ENCODE data around the gene ATP8A1.
A peak's percentile ranks its signal among the peaks of the same experiment; 100 is the strongest.

Gene ATP8A1

DNA sequence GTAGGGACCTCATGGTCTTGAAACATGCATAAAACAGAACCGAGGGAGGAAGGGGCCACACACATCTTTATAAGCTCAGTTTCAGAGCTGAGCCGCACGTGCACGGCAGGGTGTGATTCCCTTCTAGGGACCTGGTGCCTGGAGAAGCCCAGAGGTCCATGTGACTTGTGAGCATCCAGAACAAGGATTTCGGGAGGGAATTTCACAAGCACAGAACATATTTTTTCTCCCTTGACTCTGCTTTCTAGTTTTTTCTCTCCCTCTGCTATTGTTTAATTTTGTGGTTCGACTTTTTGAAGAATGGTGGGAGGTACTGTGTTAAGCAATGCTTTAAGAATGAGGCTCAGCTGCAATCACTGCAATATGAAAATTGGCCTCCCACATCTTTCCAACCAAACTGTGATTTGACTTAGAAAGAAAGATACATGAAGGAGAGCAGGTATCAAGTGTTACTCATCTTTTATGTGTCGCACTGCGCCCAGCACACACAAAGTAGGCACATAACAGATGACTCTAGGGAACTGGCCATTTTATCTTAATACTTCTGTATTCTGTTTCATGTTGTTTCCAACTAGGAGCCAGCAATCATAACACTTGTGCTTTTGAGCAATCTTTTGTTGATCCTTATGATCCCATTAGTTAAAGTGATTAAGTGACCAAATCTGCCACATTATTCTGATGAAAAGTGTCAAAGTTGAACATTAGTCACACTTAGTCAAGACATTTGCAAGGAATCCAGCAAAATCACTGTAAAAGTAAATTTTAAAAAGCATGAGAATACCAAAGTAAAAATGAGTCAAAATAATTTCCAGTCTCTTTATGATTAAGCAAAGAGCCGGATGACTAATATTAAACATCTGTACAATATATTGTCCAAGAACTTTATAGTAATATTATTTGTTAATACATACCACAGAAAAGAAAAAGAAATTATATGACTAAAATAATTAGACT lies 173.2 kb downstream of the ATP8A1 start:
- TF ChIP-seq TAF1 (IDR thresholded peaks at IDR 0.05; ENCODE audit: low read depth, low read length) (no peak), POU2F2 (IDR thresholded peaks at IDR 0.05; ENCODE audit: low read depth, low read length) (no peak), POLR2AphosphoS5 (IDR thresholded peaks at IDR 0.05; ENCODE audit: low read depth, low read length) (no peak), SPI1 (IDR thresholded peaks at IDR 0.05; ENCODE audit: low read depth, low read length) (no peak), POLR2A (IDR thresholded peaks at IDR 0.05; ENCODE audit: low read depth, low read length) (no peak), PAX5 (IDR thresholded peaks at IDR 0.05; ENCODE audit: insufficient read depth, low read length, severe bottlenecking) (no peak)
- FAIRE-seq = peak; percentile 48
- no peak for DNase-seq (ENCODE audit: insufficient read length, low spot score)

DNA sequence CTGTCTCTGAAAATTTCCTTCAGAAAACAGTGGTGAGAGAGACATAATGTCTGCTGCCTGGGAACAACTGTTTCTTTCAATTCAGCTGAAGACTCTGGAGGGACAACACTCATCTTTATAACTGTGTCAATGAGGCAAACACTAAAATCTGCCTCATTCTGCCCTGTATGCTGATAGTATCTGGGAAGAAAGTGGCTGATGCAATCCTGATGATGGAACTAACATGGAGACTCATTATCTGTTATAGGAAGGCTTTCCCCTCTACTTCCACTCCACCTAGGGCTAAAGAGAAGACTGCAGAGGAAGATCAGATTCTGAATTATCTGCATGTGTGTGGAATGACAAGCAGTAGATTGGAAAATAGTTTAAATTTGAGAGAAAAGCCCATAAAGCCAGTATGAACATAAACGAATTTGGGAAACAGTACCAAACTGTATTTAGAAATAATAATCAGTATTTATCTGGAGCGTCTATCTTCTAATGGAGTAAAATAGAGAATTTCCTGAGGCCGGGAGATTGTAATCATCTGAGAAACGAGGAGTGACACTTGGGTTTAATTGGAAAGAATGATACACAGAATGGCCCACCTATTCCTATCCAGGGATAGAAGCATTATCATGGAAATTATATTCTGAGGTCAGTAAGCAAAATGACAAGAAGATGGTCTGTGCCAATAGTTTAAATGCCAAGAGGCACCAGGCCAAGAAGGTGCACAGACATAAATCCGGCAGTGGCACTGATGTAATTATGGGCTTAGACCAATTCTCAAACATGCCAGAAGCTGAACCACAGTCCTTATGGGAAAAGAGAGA lies 174.2 kb downstream of the ATP8A1 start:
- TF ChIP-seq POU2F2 (IDR thresholded peaks at IDR 0.05; ENCODE audit: low read depth, low read length) (no peak), POLR2A (IDR thresholded peaks at IDR 0.05; ENCODE audit: low read depth, low read length) (no peak), SPI1 (IDR thresholded peaks at IDR 0.05; ENCODE audit: low read depth, low read length) (no peak), PAX5 (IDR thresholded peaks at IDR 0.05; ENCODE audit: insufficient read depth, low read length, severe bottlenecking) (no peak), TAF1 (IDR thresholded peaks at IDR 0.05; ENCODE audit: low read depth, low read length) (no peak), POLR2AphosphoS5 (IDR thresholded peaks at IDR 0.05; ENCODE audit: low read depth, low read length) (no peak)
- no peak for DNase-seq (ENCODE audit: insufficient read length, low spot score)
- FAIRE-seq = no peak

GRCh38 chr4:42480717-42481116 lies 176.2 kb downstream of the ATP8A1 start:
- DNase-seq (ENCODE audit: insufficient read length, low spot score) = no peak
- no peak for FAIRE-seq

GRCh38 chr4:42480281-42480680 lies 176.6 kb downstream of the ATP8A1 start:
- TF ChIP-seq SPI1 (IDR thresholded peaks at IDR 0.05; ENCODE audit: low read depth, low read length) (no peak), PAX5 (IDR thresholded peaks at IDR 0.05; ENCODE audit: insufficient read depth, low read length, severe bottlenecking) (no peak), POLR2AphosphoS5 (IDR thresholded peaks at IDR 0.05; ENCODE audit: low read depth, low read length) (no peak), TAF1 (IDR thresholded peaks at IDR 0.05; ENCODE audit: low read depth, low read length) (no peak), POU2F2 (IDR thresholded peaks at IDR 0.05; ENCODE audit: low read depth, low read length) (no peak), POLR2A (IDR thresholded peaks at IDR 0.05; ENCODE audit: low read depth, low read length) (no peak)
- FAIRE-seq = no peak
- DNase-seq (ENCODE audit: insufficient read length, low spot score) = no peak

More at GRCh38 chr4:42480717-42481116, 176.2 kb downstream of the ATP8A1 start:
- TF ChIP-seq PAX5 (IDR thresholded peaks at IDR 0.05; ENCODE audit: insufficient read depth, low read length, severe bottlenecking) = no peak
- no peak for TF ChIP-seq POU2F2 (IDR thresholded peaks at IDR 0.05; ENCODE audit: low read depth, low read length)
- TF ChIP-seq POLR2AphosphoS5 (IDR thresholded peaks at IDR 0.05; ENCODE audit: low read depth, low read length) = no peak
- TF ChIP-seq POLR2A (IDR thresholded peaks at IDR 0.05; ENCODE audit: low read depth, low read length) = no peak
- TF ChIP-seq SPI1 (IDR thresholded peaks at IDR 0.05; ENCODE audit: low read depth, low read length) = no peak
- TF ChIP-seq TAF1 (IDR thresholded peaks at IDR 0.05; ENCODE audit: low read depth, low read length) = no peak

DNA sequence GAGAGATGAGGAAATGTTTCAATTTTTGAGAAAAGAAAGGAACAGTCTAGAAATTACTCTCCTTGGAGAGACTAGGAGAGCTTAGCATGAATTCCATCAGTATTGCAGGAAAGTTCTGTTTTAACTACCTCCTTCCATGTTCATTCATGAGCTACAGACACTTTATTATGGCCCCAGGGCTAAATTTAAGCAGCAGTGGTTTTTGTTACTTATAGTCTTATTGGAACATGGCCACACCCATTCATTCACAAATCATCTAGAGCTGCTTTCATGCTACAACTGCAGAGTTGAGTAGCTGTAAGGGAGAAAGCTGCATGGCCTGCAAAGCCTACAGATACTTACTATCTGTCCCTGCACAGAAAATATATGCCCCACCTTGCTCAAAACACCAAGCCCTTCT lies 178.0 kb downstream of the ATP8A1 start:
- TF ChIP-seq PAX5 (IDR thresholded peaks at IDR 0.05; ENCODE audit: insufficient read depth, low read length, severe bottlenecking) (no peak), POU2F2 (IDR thresholded peaks at IDR 0.05; ENCODE audit: low read depth, low read length) (no peak), SPI1 (IDR thresholded peaks at IDR 0.05; ENCODE audit: low read depth, low read length) (no peak), POLR2AphosphoS5 (IDR thresholded peaks at IDR 0.05; ENCODE audit: low read depth, low read length) (no peak), TAF1 (IDR thresholded peaks at IDR 0.05; ENCODE audit: low read depth, low read length) (no peak), POLR2A (IDR thresholded peaks at IDR 0.05; ENCODE audit: low read depth, low read length) (no peak)
- FAIRE-seq (peak; percentile 13), DNase-seq (ENCODE audit: insufficient read length, low spot score) (no peak)

DNA sequence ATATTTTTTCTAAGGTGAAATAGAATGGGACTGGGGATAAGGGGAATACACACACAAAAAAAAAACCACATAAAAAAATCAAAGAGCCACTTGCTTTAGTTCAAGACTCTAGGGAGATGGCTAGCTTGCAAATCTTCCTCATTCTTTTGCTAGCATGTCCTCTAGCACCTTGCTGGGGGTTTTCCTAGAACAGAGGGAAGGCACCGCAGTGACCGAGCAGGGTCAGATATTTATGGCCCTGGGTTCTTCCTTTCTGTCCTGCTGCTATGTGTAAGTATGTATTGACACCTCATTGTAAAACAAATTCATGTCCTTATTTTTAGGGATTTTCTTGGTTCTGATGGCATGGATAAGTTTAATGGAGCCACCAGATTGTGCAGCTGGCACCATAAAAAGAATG lies 178.4 kb downstream of the ATP8A1 start:
- DNase-seq (ENCODE audit: insufficient read length, low spot score) = no peak
- FAIRE-seq = no peak

DNA sequence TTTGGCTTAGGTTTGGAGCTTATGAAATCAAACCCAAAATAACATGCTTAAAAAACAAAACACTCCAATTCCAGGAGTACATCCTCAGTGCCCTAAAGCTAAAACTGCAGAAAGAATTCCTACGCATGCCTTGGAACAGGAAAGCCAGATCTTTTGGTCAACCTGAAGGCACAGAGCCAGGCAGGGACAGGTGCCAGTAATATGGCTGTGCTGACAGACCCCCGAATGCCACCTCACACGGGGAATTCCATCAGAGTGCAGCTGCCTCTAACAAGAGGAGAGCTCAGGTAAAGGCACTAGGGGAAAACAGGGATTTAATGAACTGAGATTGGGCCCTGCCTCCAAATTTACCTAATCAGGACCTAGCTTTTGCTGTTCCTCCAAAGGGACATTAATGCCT lies 182.5 kb downstream of the ATP8A1 start:
- FAIRE-seq (no peak), DNase-seq (ENCODE audit: insufficient read length, low spot score) (no peak)
- TF ChIP-seq TAF1 (IDR thresholded peaks at IDR 0.05; ENCODE audit: low read depth, low read length) (no peak), SPI1 (IDR thresholded peaks at IDR 0.05; ENCODE audit: low read depth, low read length) (no peak), POLR2A (IDR thresholded peaks at IDR 0.05; ENCODE audit: low read depth, low read length) (no peak), POU2F2 (IDR thresholded peaks at IDR 0.05; ENCODE audit: low read depth, low read length) (no peak), PAX5 (IDR thresholded peaks at IDR 0.05; ENCODE audit: insufficient read depth, low read length, severe bottlenecking) (no peak), POLR2AphosphoS5 (IDR thresholded peaks at IDR 0.05; ENCODE audit: low read depth, low read length) (no peak)

More for the DNA sequence above, 178.4 kb downstream of the ATP8A1 start:
- TF ChIP-seq TAF1 (IDR thresholded peaks at IDR 0.05; ENCODE audit: low read depth, low read length) (no peak), SPI1 (IDR thresholded peaks at IDR 0.05; ENCODE audit: low read depth, low read length) (no peak), POLR2A (IDR thresholded peaks at IDR 0.05; ENCODE audit: low read depth, low read length) (no peak), POU2F2 (IDR thresholded peaks at IDR 0.05; ENCODE audit: low read depth, low read length) (no peak), PAX5 (IDR thresholded peaks at IDR 0.05; ENCODE audit: insufficient read depth, low read length, severe bottlenecking) (no peak), POLR2AphosphoS5 (IDR thresholded peaks at IDR 0.05; ENCODE audit: low read depth, low read length) (no peak)

- DNase-seq (ENCODE audit: insufficient read length, low spot score) = no peak
- no peak for FAIRE-seq
- TF ChIP-seq SPI1 (IDR thresholded peaks at IDR 0.05; ENCODE audit: low read depth, low read length) (no peak), TAF1 (IDR thresholded peaks at IDR 0.05; ENCODE audit: low read depth, low read length) (no peak), POU2F2 (IDR thresholded peaks at IDR 0.05; ENCODE audit: low read depth, low read length) (no peak), PAX5 (IDR thresholded peaks at IDR 0.05; ENCODE audit: insufficient read depth, low read length, severe bottlenecking) (no peak), POLR2A (IDR thresholded peaks at IDR 0.05; ENCODE audit: low read depth, low read length) (no peak), POLR2AphosphoS5 (IDR thresholded peaks at IDR 0.05; ENCODE audit: low read depth, low read length) (no peak)
Observed at GRCh38 chr4:42473071-42473684, 183.7 kb downstream of the ATP8A1 start.
